HG03064 (cell line): Measurements from ENCODE around the gene ACTR3C.
"Not testable (repeated sequence)": the region's sequence is repeated elsewhere in the genome, so short reads cannot be mapped to it uniquely, and the experiment has no call there.

ENCODE experiments used
- ATAC-seq: cut with Tn5 transposase; IDR thresholded peaks from one replicate; pipeline ENCODE4 v1.9.1; 2021; ENCODE audit warnings: low read depth; ENCODE audit not compliant: unreplicated experiment

ACTR3C gene

DNA sequence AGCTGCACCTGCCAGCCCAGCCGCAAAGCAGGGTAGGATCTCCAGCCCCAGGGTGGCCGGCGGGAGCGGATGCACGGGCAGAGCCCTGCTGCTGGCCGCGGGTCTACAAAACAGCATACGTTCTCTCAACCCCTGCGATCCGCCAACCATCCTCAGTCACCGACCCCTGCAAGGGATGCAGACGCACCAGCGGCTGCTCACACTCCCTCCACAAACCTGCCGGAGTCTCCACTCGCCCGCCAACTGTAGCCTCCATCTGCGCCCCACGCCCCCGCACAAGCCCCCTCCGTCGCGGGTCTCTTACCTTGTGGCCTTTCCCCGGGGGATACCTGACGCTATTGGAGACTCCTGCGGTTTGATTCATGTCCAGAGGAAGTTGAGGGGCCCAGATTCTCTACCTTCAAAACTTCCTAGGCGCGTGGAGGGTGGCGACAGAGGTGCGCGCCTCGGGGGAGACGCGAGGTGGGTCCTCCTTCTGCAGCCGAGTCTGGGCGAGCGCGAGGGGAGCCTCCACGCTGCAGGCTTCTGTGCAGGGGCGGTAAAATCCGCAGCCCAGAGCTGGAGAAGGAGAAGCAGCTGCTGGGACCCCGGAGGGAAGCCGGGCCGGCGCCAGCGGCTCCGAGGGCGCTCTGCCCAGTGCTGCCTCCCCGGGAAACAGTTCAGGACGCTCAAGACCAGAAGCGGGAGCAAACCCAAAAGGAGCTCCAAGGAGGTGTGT, 103.2 kb downstream of the ACTR3C start:
- ATAC-seq: not testable (repeated sequence)

DNA sequence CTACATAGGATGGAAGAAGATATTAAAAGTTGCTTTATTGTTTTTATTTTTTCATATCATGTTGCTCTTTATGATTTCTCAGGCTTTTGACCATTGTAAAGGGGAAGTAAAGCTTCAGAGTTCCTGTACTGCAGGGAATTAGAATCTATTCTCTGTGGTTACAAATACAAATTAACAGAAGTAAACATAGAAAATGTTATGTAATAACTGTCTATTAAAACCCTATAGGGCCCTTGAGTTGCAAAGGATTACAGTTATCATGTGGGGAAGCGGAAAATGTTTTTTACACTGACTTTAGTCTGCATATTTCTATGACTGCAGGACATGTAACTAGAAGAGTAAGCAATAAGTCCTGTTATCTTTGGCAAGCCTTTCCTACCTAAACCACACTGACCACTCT, 116.5 kb downstream of the ACTR3C start:
- not testable (repeated sequence) for ATAC-seq

DNA sequence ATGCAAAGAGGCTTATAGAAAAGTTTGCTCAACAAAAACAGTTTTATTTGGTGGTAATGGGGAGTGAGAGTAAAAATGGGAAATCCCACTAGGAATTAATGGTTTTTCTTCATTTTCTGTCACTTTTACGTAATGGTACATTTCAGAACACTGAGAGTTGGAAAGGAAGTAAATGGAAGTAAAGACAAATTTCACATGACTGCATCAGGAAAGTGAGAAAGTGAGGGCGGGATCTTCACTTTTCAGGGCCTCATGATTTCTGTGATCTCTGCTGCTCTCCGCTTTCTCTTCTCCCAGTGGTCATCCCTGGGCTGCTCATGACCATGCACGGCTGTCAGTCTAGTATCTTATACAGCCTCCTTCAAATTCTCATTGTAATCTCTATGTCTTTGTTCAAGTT, 117.5 kb downstream of the ACTR3C start:
- not testable (repeated sequence) for ATAC-seq

DNA sequence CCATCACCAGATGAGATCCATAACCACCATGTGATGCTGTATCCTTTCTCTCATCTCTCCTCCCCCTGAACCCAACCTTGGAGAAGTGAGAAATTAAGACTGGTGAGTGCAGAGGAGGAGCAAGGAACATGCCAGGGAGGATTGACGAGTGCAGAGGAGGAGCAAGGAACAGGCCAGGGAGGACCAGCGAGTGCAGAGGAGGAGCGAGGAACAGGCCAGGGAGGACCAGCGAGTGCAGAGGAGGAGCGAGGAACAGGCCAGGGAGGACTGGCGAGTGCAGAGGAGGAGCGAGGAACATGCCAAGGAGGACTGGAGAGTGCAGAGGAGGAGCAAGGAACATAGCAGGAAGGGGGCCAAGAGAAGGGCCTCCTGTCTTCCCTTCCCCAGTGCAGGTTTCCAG, 118.8 kb downstream of the ACTR3C start:
- ATAC-seq: not testable (repeated sequence)

DNA sequence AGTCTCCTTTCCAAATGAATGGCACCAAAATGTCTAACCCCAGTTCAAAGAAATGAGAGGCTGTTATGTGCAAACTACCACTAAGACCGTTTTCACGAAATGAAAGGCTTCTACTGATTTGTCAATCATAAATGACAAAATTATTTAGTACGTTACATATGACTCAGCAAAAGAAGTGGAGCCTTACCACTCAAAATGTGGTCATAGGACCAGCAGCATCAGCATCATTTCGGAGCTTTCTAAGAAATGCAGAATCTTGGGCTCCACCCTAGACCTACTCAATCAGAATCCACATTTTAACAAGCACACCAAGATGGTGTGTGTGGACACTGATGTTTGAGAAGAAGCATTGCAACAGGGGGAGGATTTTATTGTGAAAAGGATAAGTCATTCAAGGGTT, 120.5 kb downstream of the ACTR3C start:
- ATAC-seq: not testable (repeated sequence)
